Measurements from ENCODE around the gene PAMR1. TPM values are rescaled to one million over a fixed set of nuclear protein-coding genes. Genes with fewer than 3 reads are reported as not detected.

PAMR1 gene
- total and polyA plus RNA-seq, 2 donors (not counting 3 experiments of a cell fraction or from before 2014, with no cell fraction given), result not detected

DNA sequence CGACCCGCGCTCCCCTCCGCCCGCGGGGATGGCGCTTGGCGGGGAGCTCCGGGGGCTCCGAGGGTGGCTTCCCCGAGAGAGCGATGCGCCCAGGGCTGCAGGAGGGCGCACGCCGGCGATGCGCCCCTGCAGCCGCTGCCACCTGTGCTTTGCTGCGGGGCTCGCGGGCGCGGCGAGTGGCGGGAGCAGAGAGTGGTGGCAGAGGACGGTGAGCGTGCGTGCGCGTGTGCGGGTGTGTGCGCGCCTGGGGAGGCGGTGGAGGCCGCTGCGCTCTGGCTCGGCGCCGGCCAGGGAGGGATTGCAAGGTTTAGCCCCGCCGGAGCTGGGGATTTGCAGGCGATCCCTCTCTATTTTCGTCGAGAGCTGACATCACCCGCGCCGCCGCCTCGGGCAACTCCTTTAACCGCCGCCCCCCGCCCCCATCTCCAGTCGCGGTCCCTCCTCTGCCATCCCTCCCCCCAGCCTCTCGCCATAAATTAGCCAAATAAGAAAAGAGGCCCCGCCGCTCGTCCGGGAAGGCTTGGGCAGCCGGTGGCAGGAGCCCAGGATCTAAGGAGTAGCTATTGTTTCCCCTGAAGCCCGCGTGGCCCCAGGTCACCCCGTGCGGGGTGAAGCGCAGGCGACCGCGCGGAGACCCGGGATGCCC, 106.1 kb downstream of the PAMR1 start, which contains the start of gene SLC1A2:
Gene SLC1A2, minus strand, starts transcription at position 375 of the 646 bp plus-strand sequence. CDS start 592 bp downstream, outside the sequence.
- Histone ChIP-seq H4K20me1 (replicated peaks; ENCODE audit: control insufficient read depth, extremely low read depth, insufficient read depth, low read length) (no peaks in the 10 kb centered on the region), H3K9me1 (replicated peaks; ENCODE audit: control insufficient read depth, extremely low read depth, insufficient read depth, low read length) (no peaks in the 10 kb centered on the region), H3K79me2 (ENCODE audit: control insufficient read depth, insufficient read depth, low read length) (no peaks in the 10 kb centered on the region), H3K9me3 (replicated peaks; ENCODE audit: control insufficient read depth, insufficient read depth, low read length) (no peaks in the 10 kb centered on the region), H3K4me2 (ENCODE audit: insufficient read depth, low read length) (no peak within 1 kb of the TSS), H3K4me3 (replicated peaks in 1 of 3; ENCODE audit: insufficient read depth in 1 of 3, low read depth in 1 of 3, low read length in 3 of 3) (no peak within 1 kb of the TSS), H3K36me3 (ENCODE audit: control insufficient read depth in 2 of 2, extremely low read depth in 1 of 2, insufficient read depth in 2 of 2, low read length in 2 of 2) (no peaks in the 10 kb centered on the region), H3K9ac (replicated peaks; ENCODE audit: extremely low read depth, insufficient read depth, low read length) (no peak within 1 kb of the TSS), H3K27me3 (ENCODE audit: control insufficient read depth in 2 of 2, insufficient read depth in 2 of 2, low read length in 2 of 2) (peaks cover 54 to 86% of the 10 kb centered on the region in 2 experiments), H3K4me1 (ENCODE audit: control insufficient read depth, extremely low read depth, insufficient read depth, low read length) (no peaks in the 10 kb centered on the region), H2AFZ (ENCODE audit: low read depth, low read length) (no peak within 1 kb of the TSS), H3K27ac (ENCODE audit: insufficient read depth, low read depth, low read length) (no peak within 1 kb of the TSS)
- peak; percentile 75 for TF ChIP-seq EZH2 (IDR thresholded peaks at IDR 0.05; ENCODE audit: borderline replicate concordance, low read depth, low read length, severe bottlenecking)
- TF ChIP-seq FOS (IDR thresholded peaks at IDR 0.05; ENCODE audit: borderline replicate concordance, insufficient read depth, low read length), result no peak
- dilution Hi-C loops (cut with MboI; ENCODE audit: extremely low pct_ligation_motif_present, low sequenced_read_pairs), result no loop called here
- FAIRE-seq (no peak), DNase-seq (ENCODE audit: low read depth, low spot score) (no peak)
- ChIA-PET POLR2A (interaction anchor here (0.7 kb wide), 1 partner anchor 97 kb away, joined by 3 read pairs; no protein-coding TSS in a partner anchor), CTCF (no interaction called here)
- intact Hi-C loops (cut with micrococcal nuclease), result no loop called here
- no TSS peak for BruUV-seq (replicated peaks)

GRCh38 chr11:35418282-35419183, 106.9 kb downstream of the PAMR1 start:
- ChIA-PET CTCF (no interaction called here), POLR2A (no interaction called here)
- Histone ChIP-seq H3K4me2 (ENCODE audit: insufficient read depth, low read length) (no peak overlapping the region), H3K79me2 (ENCODE audit: control insufficient read depth, insufficient read depth, low read length) (no peaks in the 10 kb centered on the region), H3K36me3 (ENCODE audit: control insufficient read depth in 2 of 2, extremely low read depth in 1 of 2, insufficient read depth in 2 of 2, low read length in 2 of 2) (no peaks in the 10 kb centered on the region), H3K27me3 (ENCODE audit: control insufficient read depth in 2 of 2, insufficient read depth in 2 of 2, low read length in 2 of 2) (peaks cover 51 to 82% of the 10 kb centered on the region in 2 experiments), H3K27ac (ENCODE audit: insufficient read depth, low read depth, low read length) (no peak overlapping the region), H3K9ac (replicated peaks; ENCODE audit: extremely low read depth, insufficient read depth, low read length) (no peak overlapping the region), H3K9me3 (replicated peaks; ENCODE audit: control insufficient read depth, insufficient read depth, low read length) (no peaks in the 10 kb centered on the region), H3K4me3 (replicated peaks in 1 of 3; ENCODE audit: insufficient read depth in 1 of 3, low read depth in 1 of 3, low read length in 3 of 3) (no peak overlapping the region), H4K20me1 (replicated peaks; ENCODE audit: control insufficient read depth, extremely low read depth, insufficient read depth, low read length) (no peaks in the 10 kb centered on the region), H3K9me1 (replicated peaks; ENCODE audit: control insufficient read depth, extremely low read depth, insufficient read depth, low read length) (no peaks in the 10 kb centered on the region), H3K4me1 (ENCODE audit: control insufficient read depth, extremely low read depth, insufficient read depth, low read length) (no peaks in the 10 kb centered on the region), H2AFZ (ENCODE audit: low read depth, low read length) (no peak overlapping the region)
- dilution Hi-C loops (cut with MboI; ENCODE audit: extremely low pct_ligation_motif_present, low sequenced_read_pairs), result no loop called here
- no TSS peak for BruUV-seq (replicated peaks)
- intact Hi-C loops (cut with micrococcal nuclease), result no loop called here
- FAIRE-seq, result no peak
- TF ChIP-seq MYC (IDR thresholded peaks at IDR 0.05; ENCODE audit: low read depth, low read length) (no peak), EZH2 (IDR thresholded peaks at IDR 0.05; ENCODE audit: borderline replicate concordance, low read depth, low read length, severe bottlenecking) (no peak), JUN (IDR thresholded peaks at IDR 0.05; ENCODE audit: borderline replicate concordance, insufficient read depth, insufficient read length, low read depth) (no peak), MAX (IDR thresholded peaks at IDR 0.05; ENCODE audit: insufficient read depth, insufficient read length) (no peak), FOS (IDR thresholded peaks at IDR 0.05; ENCODE audit: borderline replicate concordance, insufficient read depth, low read length) (no peak), GATA2 (IDR thresholded peaks at IDR 0.05; ENCODE audit: insufficient read depth, insufficient read length, low read depth, low read length) (no peak), POLR2AphosphoS5 (IDR thresholded peaks at IDR 0.05; ENCODE audit: insufficient read depth, low read depth, low read length) (no peak), POLR2A (IDR thresholded peaks at IDR 0.05; ENCODE audit: low read depth, low read length) (no peak)
- DNase-seq (ENCODE audit: low read depth, low spot score), result no peak
